Activated naive CD4-positive, alpha-beta T cell (primary cell): ENCODE data around the gene DOK7.

Source experiments
- DNase-seq, 4 experiments: peaks; one replicate each; lab custom pipeline; 2025; lab: John Stamatoyannopoulos, UW

Gene DOK7

DNA sequence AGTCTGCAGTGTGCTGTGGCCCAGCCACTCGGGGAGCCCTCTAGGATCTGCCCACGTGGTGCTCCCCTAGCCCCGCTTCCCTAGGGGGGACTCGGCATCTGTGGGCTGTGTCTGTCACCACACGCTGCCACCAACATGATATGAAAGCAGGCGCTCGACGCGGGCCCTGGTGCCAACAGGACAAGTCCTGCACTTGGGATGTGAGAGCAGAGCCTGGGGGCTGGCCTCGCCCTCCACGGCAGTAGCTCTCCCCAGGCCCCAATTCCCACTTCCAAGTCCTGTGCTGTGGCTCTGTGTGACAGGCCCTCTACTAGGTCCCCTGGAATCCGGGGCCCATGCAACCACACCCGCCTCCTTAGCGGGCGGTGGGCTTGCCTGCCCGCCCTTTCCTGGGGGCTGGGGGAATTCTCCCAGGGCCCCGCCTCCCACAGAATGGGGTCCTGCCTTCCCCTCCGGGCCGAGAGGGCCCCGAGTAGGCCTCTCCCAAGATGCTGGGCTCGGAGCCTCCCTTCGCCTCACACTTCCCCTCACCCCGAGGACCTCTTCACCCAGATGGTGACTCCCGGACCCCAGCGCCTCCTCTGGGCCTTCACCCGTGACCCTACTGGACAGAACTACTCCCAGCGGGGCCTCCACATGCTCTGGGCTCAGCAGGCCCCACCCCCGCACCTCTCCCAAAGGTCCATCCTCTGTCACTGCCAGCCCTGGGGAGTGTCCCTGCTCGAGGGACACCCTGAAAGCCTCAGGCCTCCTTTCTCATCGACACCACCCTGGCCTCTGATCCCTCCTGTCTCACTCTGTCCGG, 57.9 kb downstream of the DOK7 start:
- DNase-seq = no peak

DNA sequence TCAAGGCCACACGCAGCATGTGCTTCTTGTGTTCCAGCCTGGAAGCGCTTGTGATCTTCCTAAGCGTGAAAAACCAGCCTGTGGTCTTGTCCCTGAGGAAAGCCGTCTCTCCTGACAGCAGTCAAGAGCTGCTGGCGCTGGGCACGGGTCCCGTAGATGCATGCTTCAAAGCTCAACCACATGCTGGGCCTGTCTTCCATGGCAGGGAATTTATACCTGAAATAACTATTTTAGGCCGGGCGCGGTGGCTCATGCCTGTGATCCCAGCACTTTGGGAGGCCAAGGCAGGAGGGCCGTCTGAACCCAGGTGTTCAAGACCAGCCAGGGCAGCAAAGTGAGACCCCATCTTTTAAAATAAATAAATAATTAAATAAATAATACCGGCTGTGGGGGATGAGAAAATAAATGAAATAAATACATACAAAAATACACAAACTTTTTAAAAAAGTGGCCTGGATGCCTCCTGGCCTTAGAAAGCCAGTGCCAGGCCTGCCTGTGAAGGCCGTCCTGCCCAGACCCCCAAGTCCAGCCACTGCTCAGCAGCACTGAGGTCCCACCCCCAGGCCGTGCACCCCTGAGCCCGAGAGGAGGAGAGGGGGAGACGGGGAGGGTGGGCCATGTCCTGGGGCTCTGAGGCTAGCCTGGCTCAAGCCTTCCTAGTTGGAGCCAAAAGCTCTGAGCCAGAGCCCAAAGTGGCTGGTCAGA, 58.7 kb downstream of the DOK7 start:
- DNase-seq = no peak

DNA sequence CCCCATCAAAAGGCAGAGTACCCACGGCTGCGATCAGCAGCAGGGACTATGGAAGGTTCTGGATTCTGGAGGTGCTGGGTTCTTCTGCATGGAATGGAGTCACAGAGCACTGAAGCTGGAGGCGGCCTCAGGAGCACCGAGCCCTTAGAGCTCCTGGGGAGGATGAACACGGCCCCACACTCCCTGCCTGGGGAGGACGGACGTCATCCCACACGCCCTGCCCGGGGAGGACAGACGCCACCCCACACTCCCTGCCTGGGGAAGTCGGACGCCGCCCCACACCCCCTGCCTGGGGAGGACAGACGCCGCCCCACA, 59.2 kb downstream of the DOK7 start:
- no peak for DNase-seq

DNA sequence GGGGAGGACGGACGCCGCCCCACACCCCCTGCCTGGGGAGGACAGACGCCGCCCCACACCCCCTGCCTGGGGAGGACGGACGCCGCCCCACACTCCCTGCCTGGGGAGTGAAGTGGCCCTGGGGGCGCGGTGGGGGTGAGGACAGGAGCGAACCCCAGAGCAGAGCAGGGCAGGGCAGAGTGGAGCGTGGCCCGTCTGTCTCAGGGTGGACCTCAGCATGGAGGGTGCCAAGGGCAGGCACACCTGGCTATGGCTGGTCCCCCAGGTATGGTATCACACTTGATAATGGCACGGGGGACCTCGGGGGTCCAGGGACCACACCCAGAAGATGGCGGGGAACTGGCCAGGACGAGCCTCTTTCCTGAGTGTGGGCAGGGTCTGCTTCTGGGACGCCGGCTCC, 59.5 kb downstream of the DOK7 start:
- no peak for DNase-seq

DNA sequence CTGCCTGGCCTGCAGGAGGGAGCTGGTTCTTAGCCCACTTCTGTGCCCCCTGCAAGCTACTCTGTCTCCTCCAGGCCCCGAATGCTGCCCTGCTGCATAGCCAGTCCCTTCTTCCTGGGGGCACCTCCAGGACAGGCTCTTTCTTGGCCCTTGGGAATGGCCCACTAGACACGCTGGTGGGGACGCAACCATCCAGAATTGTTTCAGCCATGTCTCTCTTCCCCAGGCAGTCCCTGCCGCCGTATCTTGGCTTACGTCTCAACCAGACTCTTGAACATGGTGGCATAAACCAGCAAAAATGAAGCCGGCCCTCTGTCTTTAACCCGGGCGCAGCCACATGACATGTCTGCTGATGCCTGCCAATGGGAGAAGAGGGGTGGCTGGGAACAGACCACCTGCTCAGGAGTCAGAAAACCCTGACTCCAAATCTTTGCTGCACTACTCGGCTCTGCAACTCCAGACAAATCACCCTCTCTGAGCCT, 60.1 kb downstream of the DOK7 start:
- no peak for DNase-seq

DNA sequence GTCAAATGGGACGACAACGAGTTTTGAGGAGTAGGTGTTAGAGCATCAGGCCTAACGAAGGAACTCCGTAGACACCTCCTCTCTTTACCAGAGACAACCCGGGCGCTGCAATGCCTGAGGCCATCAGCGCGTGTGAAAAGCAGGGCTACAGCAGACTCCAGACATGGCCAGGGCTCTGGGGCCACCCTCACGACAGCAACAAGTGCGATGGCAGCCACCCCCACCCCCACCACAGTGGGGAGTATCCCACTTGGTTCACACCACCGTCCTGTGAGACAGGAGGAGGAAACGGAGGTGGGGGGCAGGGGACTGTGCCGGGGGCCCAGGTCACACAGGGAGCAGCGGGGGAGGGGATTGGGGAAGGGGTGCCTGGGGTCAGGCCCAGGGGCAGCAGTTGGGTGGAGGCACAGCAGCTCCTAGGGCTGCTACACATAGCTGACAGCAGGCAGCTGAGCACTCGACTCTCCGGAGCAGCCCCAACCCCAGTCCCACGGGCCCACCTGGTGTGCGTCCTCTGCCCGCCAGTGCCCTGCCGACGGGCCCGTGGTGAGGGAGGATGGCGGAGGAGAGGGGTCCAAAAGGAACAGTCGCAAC, 60.6 kb downstream of the DOK7 start:
- DNase-seq = no peak

DNA sequence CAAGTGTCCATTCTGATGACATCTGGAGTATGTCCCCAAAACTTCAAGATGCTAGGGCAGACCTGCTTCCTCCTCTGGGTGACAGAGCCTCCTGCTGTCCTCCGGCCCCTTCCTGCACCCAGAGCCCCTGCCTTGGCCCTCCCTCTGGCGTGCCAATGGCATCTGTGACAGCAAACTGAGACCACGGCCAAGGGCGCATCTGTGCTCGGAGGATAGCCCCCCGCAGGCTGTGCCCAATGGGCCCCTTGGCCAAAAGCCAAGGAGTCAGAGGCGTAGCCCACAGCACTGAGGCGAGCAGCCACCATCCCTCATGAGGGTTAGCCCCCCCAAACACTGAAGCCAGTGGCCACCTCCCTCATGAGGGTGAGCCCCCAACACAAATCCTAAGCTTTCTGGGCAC, 61.2 kb downstream of the DOK7 start:
- DNase-seq = no peak

DNA sequence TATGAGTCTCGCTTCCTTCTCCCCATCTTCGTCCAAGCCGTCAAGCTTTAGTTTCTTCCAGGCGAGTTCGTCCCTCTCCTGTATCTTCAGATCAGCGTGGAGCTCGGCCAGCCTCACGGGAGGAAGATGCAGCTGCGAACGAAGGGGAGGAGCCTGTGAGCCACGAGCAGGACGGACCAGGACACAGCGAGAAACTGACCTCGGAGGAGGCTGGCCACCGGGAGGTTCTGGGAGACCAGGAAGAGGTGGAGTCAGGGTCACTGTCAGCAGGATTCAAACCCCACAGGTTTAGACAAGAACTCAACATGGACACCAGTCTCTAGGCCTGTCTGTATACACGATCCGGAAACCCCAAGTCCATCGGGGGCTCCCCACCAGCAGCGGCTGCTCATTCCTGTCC, 61.8 kb downstream of the DOK7 start:
- no peak for DNase-seq

DNA sequence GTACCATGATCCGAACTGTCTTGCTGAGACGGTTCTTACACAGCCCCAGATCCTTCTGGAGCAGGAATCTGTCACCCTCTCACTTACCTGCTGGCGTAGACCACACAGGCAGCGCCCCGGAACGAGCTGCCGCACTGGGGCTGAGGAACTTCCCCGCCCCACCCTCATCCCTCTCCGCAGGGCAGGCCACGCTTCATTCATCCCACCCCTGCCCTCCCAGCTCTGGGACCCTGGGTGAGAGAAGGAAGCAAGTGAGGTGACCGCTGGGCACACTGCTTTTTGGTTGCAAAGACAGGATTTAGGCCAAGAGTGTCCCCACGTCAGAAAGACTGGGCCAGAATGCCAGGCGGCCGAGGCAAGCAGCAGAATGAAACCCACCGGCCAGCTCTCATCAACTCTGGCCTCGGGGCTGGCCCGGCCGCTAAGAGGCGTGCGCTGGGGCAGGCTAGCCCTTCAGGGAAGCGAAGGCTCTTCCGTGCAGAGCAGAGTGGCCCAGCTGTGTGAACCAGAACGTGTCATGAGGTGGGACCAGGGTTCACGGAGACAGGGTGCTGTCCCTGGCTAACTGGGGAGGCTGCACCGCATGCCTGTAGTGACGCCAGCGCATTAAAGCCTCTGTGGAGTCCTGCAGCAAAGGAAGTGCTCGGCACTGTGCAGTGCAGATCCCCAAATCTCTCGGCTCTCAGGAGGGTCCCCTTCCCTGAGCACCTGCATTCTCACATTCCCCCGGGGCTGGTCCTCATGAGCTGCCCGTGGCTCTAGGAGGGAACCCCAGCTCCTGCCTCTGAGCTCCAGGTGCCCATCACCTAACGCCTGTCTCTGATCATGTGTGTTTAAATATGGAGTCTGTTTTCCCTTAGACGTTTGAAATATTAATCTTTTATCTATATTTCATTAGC, 62.7 kb downstream of the DOK7 start:
- DNase-seq = no peak

DNA sequence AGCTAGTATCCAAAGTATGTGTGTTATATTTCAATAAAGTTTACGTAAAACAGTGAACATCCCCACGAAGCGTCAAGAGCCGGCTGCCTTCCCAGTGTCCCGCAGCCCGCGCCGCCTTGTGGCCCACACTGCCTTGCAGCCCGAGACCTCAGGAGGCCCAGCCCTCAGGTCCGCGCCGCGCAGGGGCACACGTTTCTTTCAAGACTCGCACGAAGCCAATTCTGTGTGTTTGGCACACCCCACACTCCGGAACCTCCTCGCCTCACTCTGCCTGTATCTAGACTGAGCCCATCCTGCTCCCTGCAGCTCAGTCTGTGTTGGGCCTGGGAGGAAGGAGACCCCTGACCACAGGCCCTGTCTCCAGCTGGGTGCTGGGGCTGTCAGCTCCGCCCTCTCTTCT, 63.4 kb downstream of the DOK7 start:
- no peak for DNase-seq

DNA sequence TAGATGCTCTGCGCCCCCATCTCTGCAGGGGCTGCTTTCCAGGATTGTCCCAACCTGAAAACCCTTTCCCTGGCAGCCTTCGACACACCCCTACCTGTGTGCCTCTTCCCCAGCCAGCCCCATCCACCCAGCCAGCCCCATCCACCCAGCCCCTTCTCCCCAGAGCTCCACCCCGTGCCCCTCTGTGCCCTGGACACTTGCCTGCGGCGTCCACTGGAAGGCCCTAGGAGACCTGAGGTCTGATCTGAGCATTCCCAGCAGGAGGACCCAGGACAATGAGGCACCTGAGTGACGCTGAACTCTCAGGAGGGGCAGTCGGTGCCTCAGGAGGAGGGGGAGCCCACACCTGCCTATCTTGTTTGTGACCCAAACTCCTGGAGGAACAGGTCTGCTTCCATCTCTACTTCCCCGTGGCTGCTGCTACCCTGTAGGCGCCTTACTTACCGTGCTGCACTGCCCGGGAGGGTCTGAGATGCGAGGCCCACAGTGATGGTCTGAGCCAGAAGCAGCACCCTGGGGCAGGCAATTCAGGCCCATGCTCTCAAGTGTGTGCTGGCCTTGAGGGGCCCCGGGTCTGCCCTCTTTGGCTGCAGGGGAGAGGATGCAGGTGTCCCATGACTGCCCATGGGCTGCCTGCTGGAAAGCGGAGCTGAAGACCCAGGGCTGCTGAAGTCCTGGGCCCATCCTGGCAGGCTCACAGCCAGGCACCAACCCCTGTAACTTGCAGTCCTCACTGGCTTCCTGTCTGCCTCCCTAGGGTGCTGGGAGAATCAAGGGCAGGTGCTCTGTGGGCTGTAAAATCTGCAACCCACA, 64.2 kb downstream of the DOK7 start:
- no peak for DNase-seq

DNA sequence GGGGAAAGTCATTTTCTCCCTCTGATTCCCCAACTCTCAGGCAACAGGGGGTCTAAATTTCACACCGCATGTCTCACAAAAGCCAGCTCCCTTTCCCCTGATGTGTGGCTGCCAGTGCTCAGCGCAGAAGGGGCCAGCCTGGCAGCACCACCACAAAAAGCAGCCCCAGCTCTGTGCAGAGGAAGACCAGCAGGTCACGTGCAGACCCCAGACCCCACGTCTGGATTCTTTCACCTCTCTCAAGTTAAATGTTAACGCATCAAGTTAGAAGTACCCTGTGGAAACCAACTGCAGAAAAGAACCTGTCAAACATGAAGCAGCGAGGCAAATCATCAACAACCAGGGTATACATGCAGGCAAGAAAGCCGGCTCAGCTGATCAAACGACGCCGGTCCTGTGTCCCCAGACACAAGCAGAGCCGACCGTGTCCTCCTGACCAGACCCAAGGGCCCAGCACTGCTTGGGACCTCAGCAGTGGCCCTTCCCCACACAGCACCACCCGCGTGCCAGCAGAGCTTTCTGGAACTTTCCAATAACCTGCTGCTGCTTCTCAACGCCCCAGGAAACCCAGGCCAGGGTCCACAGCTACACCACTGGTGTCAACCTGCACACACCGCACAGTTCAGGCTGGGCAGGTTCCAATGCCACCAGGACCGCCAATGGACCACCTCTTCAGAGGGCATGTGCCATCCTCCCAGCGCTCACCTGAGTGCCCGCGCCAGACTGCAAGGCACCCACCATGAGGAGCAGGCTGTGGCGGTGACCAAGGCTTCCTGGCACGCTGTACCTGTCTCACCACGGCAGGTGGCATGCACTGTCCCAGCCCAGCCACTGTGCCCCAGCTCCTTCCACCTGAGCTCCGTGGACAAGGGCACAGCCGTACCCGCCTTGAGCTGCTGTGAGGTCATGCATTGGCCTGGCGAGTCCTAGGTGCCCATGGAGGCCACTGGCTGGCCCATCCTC, 65.1 kb downstream of the DOK7 start:
- no peak for DNase-seq

DNA sequence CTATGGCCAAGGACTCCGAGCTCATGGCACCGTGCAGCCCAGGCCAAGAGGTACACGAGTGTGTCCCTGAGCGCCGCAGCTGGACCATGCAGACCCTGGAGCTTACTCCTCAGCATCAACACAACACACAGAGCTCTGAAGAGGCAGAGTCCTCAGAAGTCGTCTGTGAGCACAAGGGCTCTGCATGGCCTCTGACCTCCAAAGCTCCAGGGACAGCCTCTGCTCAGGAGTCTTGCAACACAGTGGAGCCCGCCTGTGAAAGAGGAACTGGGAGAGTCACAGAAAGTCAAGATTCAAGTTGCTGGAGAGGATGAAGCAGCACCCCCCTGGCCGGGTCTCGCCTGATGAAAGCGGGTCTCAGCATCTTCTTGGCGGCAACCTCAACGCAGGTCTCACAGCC, 66.3 kb downstream of the DOK7 start:
- no peak for DNase-seq

DNA sequence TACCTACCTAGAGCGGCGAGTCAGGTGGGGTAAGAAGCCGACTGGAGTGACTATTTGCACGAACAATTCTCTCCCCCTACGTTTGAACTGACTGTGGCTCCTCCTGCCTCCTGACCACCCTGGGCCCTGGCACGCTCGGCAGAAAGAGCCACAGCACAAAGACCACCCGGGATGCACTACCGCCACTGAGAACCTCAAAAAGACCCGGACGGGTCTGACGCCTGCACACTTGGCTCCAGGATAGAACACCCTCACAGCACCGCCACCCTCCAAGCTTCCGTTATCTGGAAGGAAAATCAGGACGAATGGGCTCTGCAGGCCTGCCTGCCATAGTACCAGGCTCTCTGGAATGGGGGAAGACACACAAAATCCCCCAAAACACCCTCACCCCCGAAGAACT, 66.9 kb downstream of the DOK7 start:
- no peak for DNase-seq

DNA sequence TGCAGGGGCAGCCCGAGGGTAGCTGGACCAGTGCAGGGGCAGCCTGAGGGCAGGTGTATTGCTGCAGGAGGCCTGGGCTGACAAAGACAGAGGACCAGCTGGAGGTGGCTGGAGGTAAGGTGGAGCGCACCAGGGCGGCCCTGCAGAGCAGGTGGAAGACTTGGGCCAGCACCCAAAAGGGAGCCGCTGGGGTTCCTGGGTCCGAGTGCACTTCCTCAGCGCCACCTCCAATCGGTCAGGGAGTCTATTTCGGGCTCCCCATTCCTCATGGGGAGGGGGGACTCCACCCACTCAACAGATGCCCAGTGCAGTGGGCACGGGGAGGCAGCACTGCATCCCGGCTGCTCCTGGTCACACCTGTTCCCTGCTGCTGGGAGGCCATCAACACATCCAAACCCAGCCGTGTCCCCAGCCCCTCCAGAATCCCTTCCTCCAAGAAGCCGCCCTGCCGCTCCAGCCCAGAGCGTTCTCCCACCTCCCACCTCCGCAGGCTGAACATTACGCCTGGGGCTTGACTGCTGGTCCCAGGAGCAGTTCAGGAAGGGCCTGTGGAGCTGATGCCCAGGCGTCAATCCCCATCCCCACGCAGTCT, 67.7 kb downstream of the DOK7 start:
- no peak for DNase-seq

DNA sequence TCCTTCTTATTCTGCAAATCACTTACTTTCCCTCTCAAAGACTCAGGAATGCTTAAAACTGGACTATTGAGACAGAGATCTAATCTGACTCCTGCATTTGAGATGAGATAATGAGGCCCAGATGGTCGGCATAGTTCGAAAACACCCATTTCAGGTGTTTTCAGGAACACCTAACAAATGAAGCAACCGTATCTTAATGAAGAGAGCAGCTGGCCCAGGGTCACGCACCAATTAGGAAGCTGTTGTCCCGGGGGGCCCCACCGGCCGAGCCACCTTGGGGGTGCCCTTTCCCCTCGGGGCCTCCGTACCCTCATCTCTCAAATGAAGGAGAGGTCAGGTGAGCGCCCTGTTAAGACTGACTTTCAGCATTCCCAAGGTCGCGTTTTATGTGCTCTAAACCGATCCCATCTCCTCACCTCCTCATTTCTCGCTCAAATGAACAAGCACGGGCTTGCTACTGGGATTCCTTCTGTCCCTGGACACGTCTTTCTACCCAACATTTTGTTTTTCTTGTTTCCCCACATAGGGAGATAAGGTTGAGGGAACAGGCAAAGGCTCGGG, 68.3 kb downstream of the DOK7 start:
- DNase-seq = no peak

DNA sequence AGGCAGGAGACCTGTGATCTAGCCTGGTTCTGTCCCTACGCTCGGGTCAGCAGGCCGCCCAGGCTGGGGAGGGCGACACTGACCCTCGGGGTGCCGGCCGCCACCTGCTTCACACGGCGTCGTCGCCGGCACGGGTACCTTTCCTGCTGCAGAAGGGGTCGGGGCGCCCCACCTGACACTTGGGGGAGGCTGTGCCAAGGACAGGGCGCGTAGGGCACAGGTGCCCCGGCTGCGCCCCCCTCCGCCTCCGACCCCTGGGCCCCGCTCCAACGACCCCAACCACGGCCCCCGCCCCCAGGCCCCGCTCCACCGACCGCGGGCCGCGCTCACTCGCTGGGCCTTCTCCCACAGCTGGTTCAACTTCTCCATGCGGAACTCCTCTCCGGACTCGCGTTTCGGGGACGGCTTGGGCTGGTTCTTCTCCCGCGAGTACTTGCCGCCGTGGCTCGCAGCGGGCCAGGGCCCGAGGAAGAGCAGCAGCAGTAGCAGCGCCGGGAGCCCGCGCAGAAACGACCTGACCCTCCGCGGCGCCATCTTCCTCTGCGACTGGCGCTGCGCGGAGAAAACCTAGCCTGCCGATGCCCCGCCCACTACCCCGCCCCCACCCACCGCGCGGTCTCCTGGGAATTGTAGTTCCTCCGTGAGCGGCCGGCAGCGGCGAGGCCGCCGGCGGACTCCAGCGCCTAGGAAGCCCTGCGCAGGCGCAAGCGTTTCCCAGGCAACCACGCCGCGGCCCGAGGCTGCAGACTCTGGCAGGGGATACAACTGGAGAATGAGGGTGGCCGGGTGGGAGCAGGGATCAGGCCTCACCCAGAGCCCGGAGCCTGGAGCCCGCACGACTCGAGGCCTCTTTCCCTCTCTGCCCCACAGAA, 69.0 kb downstream of the DOK7 start, which contains the start of gene LRPAP1:
TSS of gene LRPAP1 (minus strand) at position 544 of the 872 bp plus-strand sequence. CDS start at position 534, 10 bp downstream.
- peak; percentile 77 to 85 (median 81) for DNase-seq

DNA sequence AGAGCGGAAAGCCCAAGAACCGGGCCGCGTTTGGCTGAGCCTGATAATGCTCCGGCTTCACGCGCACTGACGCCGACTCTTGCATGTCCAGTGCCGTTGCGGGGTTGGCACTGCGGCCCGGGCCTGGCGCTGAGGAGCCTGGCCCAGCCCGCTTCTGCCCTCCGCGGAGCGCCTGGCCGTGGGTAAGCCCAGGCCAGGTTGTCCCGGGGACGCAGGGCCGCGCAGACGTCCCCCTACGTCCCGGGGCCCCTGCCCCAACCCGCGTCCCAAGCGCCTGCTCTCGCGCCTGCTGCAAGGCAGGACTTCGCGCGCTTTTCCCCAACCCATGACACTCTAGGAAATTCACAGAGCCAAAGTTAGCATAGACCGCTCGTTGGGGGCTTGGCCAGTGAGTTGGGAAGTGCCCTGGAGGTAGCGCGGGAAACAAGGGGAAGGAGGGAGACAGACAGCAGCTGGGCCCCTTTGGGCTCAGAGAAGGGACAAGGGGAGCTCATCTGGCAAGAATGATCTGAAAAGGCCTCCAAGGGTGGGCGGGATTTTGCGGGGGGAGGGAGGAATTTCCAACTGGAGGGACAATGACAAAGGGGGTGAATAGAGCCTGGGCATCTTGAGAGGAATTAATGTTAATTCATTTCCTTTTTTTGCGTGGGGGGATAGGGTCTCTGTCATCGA, 69.8 kb downstream of the DOK7 start:
- DNase-seq = no peak
